HCT116 (cell line): ENCODE data around the gene TRIP13. TPM values are rescaled to one million over a fixed set of nuclear protein-coding genes. Genes with fewer than 3 reads are reported as not detected.

ENCODE experiments used
- ATAC-seq: fragments of 200-7000 bp; cut with Tn5 transposase; 2 replicates; pipeline ENCODE4 v1.9.1; 2020; ENCODE audit warnings: mild to moderate bottlenecking, moderate library complexity
- BruUV-seq: library from RNA; stranded (reverse); fragments of 400-500 nt; replicated peaks from 2 replicates; lab custom pipeline; 2021; lab: Mats Ljungman, UMichigan
- CTCF ChIA-PET: fragments of 300-600 bp; sonication (Branson Sonifier 250); formaldehyde crosslinking; loops from one replicate; lab custom pipeline; 2021; ENCODE audit warnings: antibody characterized with exemption; lab: Charles Lee
- POLR2A ChIA-PET: fragments of 300-600, 350-600 bp; sonication (Branson Sonifier 250); formaldehyde crosslinking; loops from one replicate; lab custom pipeline; 2021; ENCODE audit warnings: antibody characterized with exemption; lab: Charles Lee
- RAD21 ChIA-PET, 2 experiments: fragments of 300-600 bp; sonication (Branson Sonifier 250); formaldehyde crosslinking; loops; one replicate each; lab custom pipeline; 2023; ENCODE audit warnings: low total read pairs in 2 of 2; ENCODE audit not compliant: uncharacterized antibody in 2 of 2, unreplicated experiment in 2 of 2, low non-redundant PET in 1 of 2; lab: Charles Lee
- DNase-seq: peaks from one replicate; pipeline ENCODE4 v3.0.0-alpha.2; 2010; ENCODE audit warnings: low read depth, low spot score
- H2AFZ ChIP-seq: fragments of 200-600 bp; shearing (Covaris generic), sonication (generic); 2 replicates; pipeline ENCODE4 v1.6.1; 2017; ENCODE audit warnings: low read depth, mixed run types, mixed read lengths, antibody characterized with exemption, low read length; ENCODE audit not compliant: poor library complexity, severe bottlenecking
- H3K27ac ChIP-seq: 2 replicates; pipeline ENCODE4 v1.5.1; 2012; ENCODE audit warnings: low read depth, low read length
- H3K27me3 ChIP-seq: fragments of 200-600 bp; sonication (generic); 2 replicates; pipeline ENCODE4 v1.6.1; 2016; ENCODE audit warnings: mixed run types, low read length, mixed read lengths; ENCODE audit not compliant: insufficient read depth
- H3K36me3 ChIP-seq, 2 experiments: fragments of 200-500 bp in 1 of 2; fragments of 200-600 bp in 1 of 2; sonication (Bioruptor generic) in 1 of 2; sonication (generic) in 1 of 2; 2 replicates each; pipeline versions ENCODE4 v1.5.1 to v1.6.1; 2014 to 2016; ENCODE audit warnings: low read length in 2 of 2, inconsistent platforms in 1 of 2, mixed read lengths in 1 of 2, mixed run types in 1 of 2; ENCODE audit not compliant: insufficient read depth in 2 of 2, control insufficient read depth in 1 of 2
- H3K4me1 ChIP-seq, 2 experiments: fragments of 200-600 bp in 1 of 2; sonication (generic) in 1 of 2; 2 replicates each; pipeline versions ENCODE4 v1.5.1 to v1.6.1; 2012 to 2017; ENCODE audit warnings: low read length in 2 of 2, inconsistent platforms in 1 of 2, mild to moderate bottlenecking in 1 of 2, mixed read lengths in 1 of 2, mixed run types in 1 of 2, moderate library complexity in 1 of 2; ENCODE audit not compliant: insufficient read depth in 2 of 2, control insufficient read depth in 1 of 2
- H3K4me2 ChIP-seq: fragments of 200-600 bp; sonication (generic); 2 replicates; pipeline ENCODE4 v1.6.1; 2017; ENCODE audit warnings: mixed run types, low read length, mixed read lengths
- H3K4me3 ChIP-seq, 2 experiments: fragments of 200-600 bp in 1 of 2; sonication (generic) in 1 of 2; replicated peaks in 1 of 2; 2 replicates each; pipeline ENCODE4 v1.5.1; 2011 to 2016; ENCODE audit warnings: low read length in 2 of 2, control low read depth in 1 of 2, low read depth in 1 of 2, mild to moderate bottlenecking in 1 of 2, mixed read lengths in 1 of 2, mixed run types in 1 of 2
- H3K79me2 ChIP-seq: fragments of 200-600 bp; sonication (generic); 2 replicates; pipeline ENCODE4 v1.6.1; 2017; ENCODE audit warnings: mild to moderate bottlenecking, mixed run types, low read length, moderate library complexity, mixed read lengths; ENCODE audit not compliant: insufficient read depth
- H3K9ac ChIP-seq: fragments of 200-600 bp; sonication (generic); 2 replicates; pipeline ENCODE4 v1.6.1; 2016; ENCODE audit warnings: low read length, mixed read lengths
- H3K9me2 ChIP-seq: fragments of 200-600 bp; sonication (generic), shearing (Covaris generic); 2 replicates; pipeline ENCODE4 v1.6.1; 2017; ENCODE audit warnings: mixed run types, mild to moderate bottlenecking, moderate library complexity; ENCODE audit not compliant: insufficient read depth
- H3K9me3 ChIP-seq, 2 experiments: fragments of 200-500 bp in 1 of 2; fragments of 200-600 bp in 1 of 2; sonication (Bioruptor generic) in 1 of 2; sonication (generic) in 1 of 2; 2 replicates each; pipeline ENCODE4 v1.6.1; 2014 to 2017; ENCODE audit warnings: low read length in 2 of 2, mixed read lengths in 2 of 2, inconsistent platforms in 1 of 2, low read depth in 1 of 2, mild to moderate bottlenecking in 1 of 2, mixed run types in 1 of 2, moderate library complexity in 1 of 2; ENCODE audit not compliant: control insufficient read depth in 1 of 2, insufficient read depth in 1 of 2
- H4K20me1 ChIP-seq: fragments of 200-600 bp; sonication (generic), shearing (Covaris generic); 2 replicates; pipeline ENCODE4 v1.6.1; 2017; ENCODE audit warnings: mixed run types, mild to moderate bottlenecking, moderate library complexity; ENCODE audit not compliant: insufficient read depth
- CBX3 ChIP-seq: IDR thresholded peaks from 2 replicates; pipeline ENCODE4 v1.6.1; 2012; ENCODE audit warnings: low read depth
- CTCF ChIP-seq, 3 experiments: fragments of 200-600 bp in 1 of 3; sonication (generic) in 1 of 3; IDR thresholded peaks in 2 of 3; conservative IDR thresholded peaks in 1 of 3; 2 replicates each; pipeline ENCODE4 v1.5.1; 2012 to 2017; ENCODE audit warnings: low read depth in 2 of 3, low read length in 2 of 3, antibody characterized with exemption in 1 of 3, borderline replicate concordance in 1 of 3, control low read depth in 1 of 3, mild to moderate bottlenecking in 1 of 3, mixed read lengths in 1 of 3, mixed run types in 1 of 3, moderate library complexity in 1 of 3; ENCODE audit not compliant: insufficient read depth in 1 of 3
- EZH2 ChIP-seq: fragments of 200-600 bp; sonication (generic); IDR thresholded peaks from 2 replicates; pipeline ENCODE4 v1.6.1; 2017; ENCODE audit warnings: antibody characterized with exemption, mixed run types
- EZH2phosphoT487 ChIP-seq: fragments of 200-600 bp; IDR thresholded peaks from 2 replicates; pipeline ENCODE4 v1.6.1; 2018; ENCODE audit warnings: antibody characterized with exemption, borderline replicate concordance
- JUND ChIP-seq: IDR thresholded peaks from 2 replicates; pipeline ENCODE4 v1.6.1; 2012
- MAX ChIP-seq: IDR thresholded peaks from 2 replicates; pipeline ENCODE4 v1.6.1; 2012
- POLR2A ChIP-seq: IDR thresholded peaks from 2 replicates; pipeline ENCODE4 v1.7.0; 2011; ENCODE audit warnings: borderline replicate concordance; ENCODE audit not compliant: insufficient read depth, insufficient read length; ENCODE audit errors: extremely low read depth
- SIN3A ChIP-seq: IDR thresholded peaks from 2 replicates; pipeline ENCODE4 v1.6.1; 2012; ENCODE audit warnings: low read depth
- TCF7L2 ChIP-seq: IDR thresholded peaks from 2 replicates; pipeline ENCODE4 v1.7.0; 2011; ENCODE audit warnings: borderline replicate concordance, inconsistent platforms; ENCODE audit not compliant: insufficient read depth, insufficient read length; ENCODE audit errors: extremely low read depth
- ZFX ChIP-seq: fragments of 450-650 bp; IDR thresholded peaks from 2 replicates; pipeline ENCODE4 v1.6.1; 2017
- intact Hi-C: fragments of 100-400 bp; cut with micrococcal nuclease; formaldehyde crosslinking; loops from 2 replicates; pipeline ENCODE4 v1.10.0; 2022
- total RNA-seq: library from RNA; stranded (reverse); gene quantifications from one replicate; pipeline ENCODE4 v1.2.1, GENCODE V29; 2021; ENCODE audit not compliant: unreplicated experiment

The TRIP13 gene
- total RNA-seq, 1 experiment from 2014 or later: 45.0 TPM

- CTCF ChIA-PET: no interaction called here
- no TSS peak for BruUV-seq
- peaks cover 51 to 76% of the 10 kb centered on the region in 2 experiments for H3K36me3 ChIP-seq
Observed at GRCh38 chr5:887947-888637, 4.6 kb upstream of the TRIP13 start.

More at GRCh38 chr5:887947-888637, 4.6 kb upstream of the TRIP13 start:
- Histone ChIP-seq H3K4me2 (no peak overlapping the region), H3K79me2 (peaks cover 95% of the 10 kb centered on the region), H3K27ac (no peak overlapping the region), H3K4me1 (peaks cover 7 to 9% of the 10 kb centered on the region in 2 experiments; a peak in 3 of 4 replicates), H3K9me2 (no peaks in the 10 kb centered on the region), H3K4me3 (no peak overlapping the region), H3K9ac (no peak overlapping the region), H4K20me1 (no peaks in the 10 kb centered on the region; the same call in 1 of the 2 replicates), H3K9me3 (no peaks in the 10 kb centered on the region), H2AFZ (no peak overlapping the region), H3K27me3 (no peaks in the 10 kb centered on the region)
- DNase-seq (no peak), ATAC-seq (no peak)
- TF ChIP-seq MAX (no peak), EZH2phosphoT487 (no peak), SIN3A (no peak), EZH2 (no peak), ZFX (no peak), JUND (no peak), TCF7L2 (no peak), POLR2A (no peak), CTCF (IDR thresholded peaks at IDR 0.05 in 2 of 3, conservative IDR thresholded peaks at IDR 0.05 in 1 of 3; ENCODE audit: borderline replicate concordance in 1 of 3, insufficient read depth in 1 of 3, low read depth in 2 of 3, low read length in 2 of 3) (no peak), CBX3 (no peak)
- ChIA-PET POLR2A (no interaction called here), RAD21 (no interaction called here)
- intact Hi-C loops: no loop called here
